BJ (cell line): ENCODE measurements around the gene ANO6. TPM values are rescaled to one million over a fixed set of nuclear protein-coding genes. Genes with fewer than 3 reads are reported as not detected.

Experiments
- CTCF ChIA-PET: fragments of 350-600 bp; formaldehyde crosslinking; extraction: SDS; loops from one replicate; lab custom pipeline; 2021; ENCODE audit warnings: antibody characterized with exemption, inconsistent platforms; lab: Yijun Ruan, JAX
- POLR2A ChIA-PET: fragments of 300-600 bp; sonication (Branson Sonifier 250); formaldehyde crosslinking; extraction: SDS; loops from one replicate; lab custom pipeline; 2021; ENCODE audit warnings: antibody characterized with exemption; lab: Charles Lee
- DNase-seq: peaks from one replicate; pipeline ENCODE4 v3.0.0-alpha.2; 2011; ENCODE audit warnings: low read depth
- H3K27me3 ChIP-seq: 2 replicates; pipeline ENCODE4 v1.6.0; 2011; ENCODE audit warnings: low read length; ENCODE audit not compliant: control insufficient read depth, insufficient read depth
- H3K36me3 ChIP-seq: 2 replicates; pipeline ENCODE4 v1.5.1; 2011; ENCODE audit warnings: low read length; ENCODE audit not compliant: control insufficient read depth, insufficient read depth
- H3K4me3 ChIP-seq: 2 replicates; pipeline ENCODE4 v1.5.1; 2011; ENCODE audit warnings: low read depth, mild to moderate bottlenecking, control low read depth, low read length
- polyA plus RNA-seq: library from polyadenylated mRNA; depleted of rRNA; stranded (reverse); fragments of >200 nt; gene quantifications from 2 replicates; pipeline ENCODE4 v1.2.3, GENCODE V29; 2011
- TF ChIP-seq, protein P1 (sequence below): IDR thresholded peaks from 2 replicates; pipeline ENCODE4 v1.5.1; 2011; ENCODE audit warnings: low read depth, mild to moderate bottlenecking, control low read depth, inconsistent platforms, low read length, moderate library complexity; ENCODE audit not compliant: insufficient read depth

ANO6 gene
- polyA plus RNA-seq, 1 experiment: 45.8 TPM

DNA sequence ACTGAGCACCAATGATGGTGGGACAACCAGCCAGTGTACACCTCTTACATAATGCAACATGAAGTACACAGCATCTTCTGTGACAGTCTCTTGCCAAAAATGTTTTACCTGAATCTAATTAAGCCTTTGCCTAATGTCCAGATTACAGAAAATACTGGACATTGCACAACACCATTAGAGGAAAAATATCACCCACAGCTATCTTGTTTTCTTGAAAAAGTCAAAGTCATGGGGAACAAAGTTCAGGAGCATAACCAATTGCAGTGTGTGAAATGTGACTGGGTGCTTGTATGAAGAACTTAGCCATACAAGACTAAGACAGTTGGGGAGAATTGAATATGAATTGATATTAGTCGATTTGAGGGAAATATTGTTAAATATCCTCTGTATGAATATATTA, 12.1 kb upstream of the ANO6 start:
- ChIA-PET POLR2A (no interaction called here), CTCF (interaction anchor here (0.7 kb wide), 1 partner anchor 9 kb away, joined by 3 read pairs; no protein-coding TSS in a partner anchor)
- TF ChIP-seq, protein P1, sequence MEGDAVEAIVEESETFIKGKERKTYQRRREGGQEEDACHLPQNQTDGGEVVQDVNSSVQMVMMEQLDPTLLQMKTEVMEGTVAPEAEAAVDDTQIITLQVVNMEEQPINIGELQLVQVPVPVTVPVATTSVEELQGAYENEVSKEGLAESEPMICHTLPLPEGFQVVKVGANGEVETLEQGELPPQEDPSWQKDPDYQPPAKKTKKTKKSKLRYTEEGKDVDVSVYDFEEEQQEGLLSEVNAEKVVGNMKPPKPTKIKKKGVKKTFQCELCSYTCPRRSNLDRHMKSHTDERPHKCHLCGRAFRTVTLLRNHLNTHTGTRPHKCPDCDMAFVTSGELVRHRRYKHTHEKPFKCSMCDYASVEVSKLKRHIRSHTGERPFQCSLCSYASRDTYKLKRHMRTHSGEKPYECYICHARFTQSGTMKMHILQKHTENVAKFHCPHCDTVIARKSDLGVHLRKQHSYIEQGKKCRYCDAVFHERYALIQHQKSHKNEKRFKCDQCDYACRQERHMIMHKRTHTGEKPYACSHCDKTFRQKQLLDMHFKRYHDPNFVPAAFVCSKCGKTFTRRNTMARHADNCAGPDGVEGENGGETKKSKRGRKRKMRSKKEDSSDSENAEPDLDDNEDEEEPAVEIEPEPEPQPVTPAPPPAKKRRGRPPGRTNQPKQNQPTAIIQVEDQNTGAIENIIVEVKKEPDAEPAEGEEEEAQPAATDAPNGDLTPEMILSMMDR: no peak
- Histone ChIP-seq H3K27me3 (no peaks in the 10 kb centered on the region), H3K36me3 (no peaks in the 10 kb centered on the region), H3K4me3 (no peak overlapping the region)
- no peak for DNase-seq

DNA sequence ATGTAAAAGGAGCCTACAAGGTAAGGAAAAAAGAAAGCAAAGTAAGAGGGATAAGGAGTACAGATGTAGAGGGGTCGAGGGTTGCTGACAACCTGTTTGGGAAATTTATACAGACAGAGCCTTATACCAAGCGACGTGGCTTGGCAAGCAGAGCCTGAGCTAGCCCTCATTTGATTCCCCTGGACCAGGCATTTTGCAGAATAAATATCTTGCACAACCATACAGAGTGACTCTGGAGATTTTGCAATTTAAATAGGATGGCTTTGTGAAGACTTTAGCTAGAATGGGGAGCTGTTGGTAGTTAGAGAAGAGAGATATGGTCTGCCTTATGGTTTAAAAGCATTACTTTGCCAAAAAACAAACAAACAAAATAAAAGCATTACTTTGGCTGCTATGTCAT, 11.1 kb upstream of the ANO6 start:
- ChIA-PET CTCF (interaction anchor here (0.6 to 0.9 kb wide), 2 partner anchors 11 to 184 kb away, joined by 3 read pairs; partner anchors contain the start of gene ANO6), POLR2A (no interaction called here)
- H3K27me3 ChIP-seq: no peaks in the 10 kb centered on the region
- no peaks in the 10 kb centered on the region for H3K36me3 ChIP-seq
- no peak for DNase-seq
- H3K4me3 ChIP-seq: no peak overlapping the region
- TF ChIP-seq, protein P1: no peak

DNA sequence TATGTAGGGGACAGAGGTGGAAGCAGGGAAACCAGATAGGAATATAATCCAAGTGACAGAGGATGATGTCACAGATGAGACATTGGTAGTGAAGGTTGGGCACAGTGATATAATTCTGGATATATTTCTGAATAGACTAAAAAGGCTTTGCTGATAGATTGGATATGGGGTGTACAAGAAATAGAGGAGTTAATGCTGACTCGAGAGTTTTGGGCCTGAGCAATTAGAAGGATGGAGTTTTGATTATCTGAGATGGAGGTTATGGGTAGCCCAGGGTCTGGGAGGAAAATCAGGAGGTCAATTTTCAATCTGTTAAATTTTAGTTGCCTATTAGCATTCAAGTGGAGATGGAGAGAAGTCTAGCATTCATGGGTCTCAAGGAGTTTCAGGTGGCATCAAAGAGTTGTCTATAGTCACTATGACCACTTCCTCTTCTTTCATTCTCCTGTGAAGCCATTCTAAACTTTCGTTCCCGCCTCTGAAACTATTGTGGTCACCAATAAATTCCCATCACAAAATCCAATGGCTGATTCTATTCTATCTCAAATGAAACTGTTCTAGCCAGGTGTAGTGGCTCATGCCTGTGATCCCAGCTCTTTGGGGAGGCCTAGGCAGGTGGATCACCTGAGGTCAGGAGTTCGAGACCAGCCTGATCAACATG, 10.6 kb upstream of the ANO6 start:
- Histone ChIP-seq H3K36me3 (no peaks in the 10 kb centered on the region), H3K4me3 (no peak overlapping the region), H3K27me3 (no peaks in the 10 kb centered on the region)
- POLR2A ChIA-PET: no interaction called here
- TF ChIP-seq, protein P1: no peak
- DNase-seq: no peak
- CTCF ChIA-PET: interaction anchor here (0.6 to 0.9 kb wide), 2 partner anchors 10 to 183 kb away, joined by 3 read pairs; partner anchors contain the start of gene ANO6

DNA sequence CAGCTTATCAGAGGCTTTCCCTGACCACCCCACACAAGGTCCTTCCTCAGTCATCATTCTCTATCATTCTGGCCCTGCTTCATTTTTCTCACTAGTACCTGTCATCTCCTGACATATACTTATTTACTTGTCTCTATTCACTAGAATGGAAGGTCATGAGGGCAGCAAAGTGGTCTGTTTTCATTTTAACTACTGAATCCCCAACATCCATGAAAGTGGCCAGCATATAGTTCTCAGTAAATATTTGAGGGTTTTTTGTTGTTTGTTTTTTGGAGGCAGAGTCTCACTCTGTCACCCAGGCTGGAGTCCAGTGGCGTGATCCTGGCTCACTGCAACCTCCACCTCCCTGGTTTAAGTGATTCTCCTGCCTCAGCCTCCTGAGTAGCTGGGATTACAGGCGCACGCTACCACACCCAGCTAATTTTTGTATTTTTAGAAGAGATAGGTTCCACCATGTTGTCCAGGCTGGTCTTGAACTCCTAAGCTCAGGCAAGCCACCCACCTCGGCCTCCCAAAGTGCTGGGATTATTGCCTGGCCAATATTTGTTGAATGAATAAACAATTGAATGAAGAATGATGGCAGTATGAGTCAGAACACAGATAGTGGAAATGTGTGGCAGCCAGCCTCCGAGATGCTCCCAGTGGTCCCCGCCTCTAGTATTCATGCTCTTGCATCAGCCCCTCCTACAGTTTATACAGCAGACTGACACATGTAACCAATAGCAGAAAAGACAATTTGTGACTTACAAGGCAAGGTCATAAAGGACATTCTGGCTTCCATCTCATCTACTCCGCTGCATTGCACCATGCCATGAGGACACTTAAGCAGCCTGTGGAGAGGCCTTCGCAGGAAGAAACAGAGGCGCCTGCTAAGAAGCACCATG, 7.0 kb upstream of the ANO6 start:
- H3K27me3 ChIP-seq: no peaks in the 10 kb centered on the region
- DNase-seq: no peak
- H3K4me3 ChIP-seq: no peak overlapping the region
- POLR2A ChIA-PET: no interaction called here
- TF ChIP-seq, protein P1: no peak
- CTCF ChIA-PET: no interaction called here
- no peaks in the 10 kb centered on the region for H3K36me3 ChIP-seq

DNA sequence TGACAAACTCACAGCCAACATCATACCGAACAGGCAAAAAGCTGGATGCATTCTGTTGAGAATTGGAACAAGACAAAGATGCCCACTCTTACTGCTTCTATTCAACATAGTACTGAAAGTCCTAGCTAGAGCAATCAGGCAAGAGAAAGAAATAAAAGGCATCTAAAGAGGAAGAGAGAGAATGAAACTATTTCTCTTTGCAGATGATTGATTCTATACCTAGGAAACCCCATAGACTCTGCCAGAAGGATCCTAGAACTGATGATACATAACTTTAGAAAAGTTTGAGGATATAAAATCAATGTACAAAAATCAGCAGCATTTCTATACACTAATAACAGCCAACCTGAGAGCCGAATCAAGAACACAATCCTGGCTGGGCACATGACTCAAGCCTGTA, 6.1 kb upstream of the ANO6 start:
- TF ChIP-seq, protein P1: no peak
- Histone ChIP-seq H3K4me3 (no peak overlapping the region), H3K27me3 (no peaks in the 10 kb centered on the region), H3K36me3 (no peaks in the 10 kb centered on the region)
- ChIA-PET POLR2A (no interaction called here), CTCF (no interaction called here)
- no peak for DNase-seq
